Measurements from ENCODE around the gene GPR132. TPM values are rescaled to one million over a fixed set of nuclear protein-coding genes. Genes with fewer than 3 reads are reported as not detected.

GPR132 gene
- total and polyA plus RNA-seq, 2 of the 8 experiments (the other 6 are each of a cell fraction or from before 2014, with no cell fraction given): 0.11 TPM; not detected in 1

GRCh38 chr14:105034315-105035039, 30.8 kb downstream of the GPR132 start:
- CTCF ChIA-PET (ENCODE audit: partially characterized antibody): interaction anchor here (0.8 to 3.0 kb wide), 6 partner anchors 11 to 138 kb away, joined by 3 to 21 read pairs (median 4); no protein-coding TSS in a partner anchor
- Histone ChIP-seq H4K5ac (ENCODE audit: insufficient read length, low read depth, low read length) (no peak overlapping the region), H3K4me2 (ENCODE audit: insufficient read depth in 1 of 2, low read depth in 2 of 2, low read length in 2 of 2) (peak overlapping the region in 1 of 2 experiments; percentile 36; a peak in 1 of 4 replicates), H2BK15ac (ENCODE audit: low read length) (no peak overlapping the region), H3K36me3 (ENCODE audit: control insufficient read depth in 2 of 4, insufficient read depth in 4 of 4, low read length in 3 of 4) (no peaks in the 10 kb centered on the region), H3K56ac (replicated peaks; ENCODE audit: insufficient read length, low read depth, low read length) (no peak overlapping the region), H3K4ac (replicated peaks; ENCODE audit: insufficient read length, low read depth, low read length) (no peak overlapping the region), H2AFZ (ENCODE audit: low read length) (no peak overlapping the region), H4K20me1 (replicated peaks in 1 of 2; ENCODE audit: control insufficient read depth in 1 of 2, insufficient read depth in 2 of 2, low read length in 2 of 2) (no peaks in the 10 kb centered on the region), H3K27ac (ENCODE audit: low read depth, low read length) (no peak overlapping the region), H3K79me1 (ENCODE audit: low read depth, low read length) (no peaks in the 10 kb centered on the region), H3K23me2 (ENCODE audit: low read depth, low read length) (no peaks in the 10 kb centered on the region), H2AK5ac (ENCODE audit: low read depth, low read length) (no peak overlapping the region), H2BK20ac (ENCODE audit: low read length) (no peak overlapping the region), H4K8ac (ENCODE audit: extremely low read depth, insufficient read depth, low read length) (no peak overlapping the region), H3K4me1 (replicated peaks in 1 of 4; ENCODE audit: control insufficient read depth in 3 of 4, insufficient read depth in 4 of 4, low read length in 3 of 4) (peaks cover 0 to 2% (median 0%) of the 10 kb centered on the region in 4 experiments; a peak in 1 of 7 replicates), H4K91ac (replicated peaks; ENCODE audit: insufficient read length, low read length) (no peak overlapping the region), H2BK5ac (ENCODE audit: low read depth, low read length) (no peak overlapping the region), H3K9me3 (ENCODE audit: insufficient read depth in 2 of 2, low read depth in 1 of 2, low read length in 1 of 2) (no peaks in the 10 kb centered on the region), H3K27me3 (replicated peaks in 1 of 4; ENCODE audit: control insufficient read depth in 3 of 4, extremely low read depth in 1 of 4, insufficient read depth in 3 of 4, low read length in 3 of 4) (peaks cover 2 to 24% (median 18%) of the 10 kb centered on the region in 4 experiments), H3K14ac (ENCODE audit: insufficient read length) (no peak overlapping the region), H3K9ac (replicated peaks in 1 of 4; ENCODE audit: extremely low read depth in 1 of 4, low read depth in 3 of 4, low read length in 3 of 4) (no peak overlapping the region), H3K23ac (ENCODE audit: insufficient read length) (no peak overlapping the region), H3K18ac (ENCODE audit: extremely low read depth, low read length) (no peak overlapping the region), H2BK12ac (ENCODE audit: low read depth, low read length) (no peak overlapping the region), H3K79me2 (ENCODE audit: control insufficient read depth in 1 of 2, insufficient read depth in 2 of 2, low read length in 2 of 2) (no peaks in the 10 kb centered on the region), H2BK120ac (replicated peaks; ENCODE audit: low read depth, low read length) (no peak overlapping the region), H3K4me3 (ENCODE audit: extremely low read depth in 1 of 4, insufficient read depth in 2 of 4, low read depth in 3 of 4, low read length in 4 of 4) (peak overlapping the region in 1 of 4 experiments; percentile 59; a peak in 1 of 8 replicates)
- TF ChIP-seq POLR2AphosphoS5 (IDR thresholded peaks at IDR 0.05; ENCODE audit: low read depth, low read length) (no peak), HDAC2 (IDR thresholded peaks at IDR 0.05; ENCODE audit: borderline replicate concordance in 1 of 2, low read depth in 2 of 2, low read length in 2 of 2) (no peak)
- FAIRE-seq (no peak), DNase-seq (ENCODE audit: low read depth in 1 of 2, low spot score in 2 of 2) (no peak)
- POLR2A ChIA-PET (ENCODE audit: partially characterized antibody): interaction anchor here (2.2 kb wide), 1 partner anchor 13 kb away, joined by 6 read pairs; the partner anchor contains the start of gene CDCA4
- 86% methylated on average over 17 of the region's 17 CpGs; no CpG with 5 or more reads in 1 of the 2 experiments for WGBS, 2 experiments (ENCODE audit: extremely low coverage in 1 of 2, insufficient coverage in 1 of 2, insufficient read length in 1 of 2, insufficient replicate concordance in 2 of 2, low coverage in 1 of 2, low lambda C conversion rate in 2 of 2, missing lambda C conversion rate in 1 of 2)

All from H1 (cell line).